WTC11 (cell line): ENCODE data around the gene TP73.

Experiments
- CREB1 ChIP-seq: sonication (generic); formaldehyde crosslinking; IDR thresholded peaks from 2 replicates; pipeline ENCODE4 v1.8.0; 2023; ENCODE audit warnings: mild to moderate bottlenecking, missing genetic modification reagents
- MYBL2 ChIP-seq: sonication (generic); formaldehyde crosslinking; IDR thresholded peaks from 2 replicates; pipeline ENCODE4 v1.8.1; 2023; ENCODE audit warnings: mild to moderate bottlenecking, moderate library complexity, missing genetic modification reagents

DNA sequence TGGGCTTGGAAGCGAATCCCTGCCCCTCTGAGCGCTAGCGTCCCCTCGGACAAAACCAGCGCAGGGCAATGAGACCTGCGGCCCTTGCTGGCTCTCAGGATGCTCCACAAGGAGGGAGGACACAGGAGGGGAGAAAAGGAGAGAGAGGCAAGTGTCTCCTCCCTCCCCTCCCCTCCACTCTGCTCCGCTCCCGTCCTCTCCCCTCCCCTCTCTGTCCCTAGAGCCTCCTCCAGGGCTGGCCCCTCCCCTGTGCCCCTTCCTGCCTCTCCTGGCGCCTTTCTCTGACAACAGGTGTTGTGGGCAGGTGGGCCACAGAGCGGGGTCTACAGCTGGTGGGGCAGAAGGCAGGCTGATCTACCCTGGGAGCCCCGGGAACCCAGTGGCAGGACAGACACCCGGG, 35.2 kb downstream of the TP73 start:
- TF ChIP-seq MYBL2 (CRISPR knock-in tag): no peak
- no peak for TF ChIP-seq CREB1 (CRISPR knock-in tag)
